Measurements from ENCODE around the gene MS4A18.
"Not testable (repeated sequence)": the region's sequence is repeated elsewhere in the genome, so short reads cannot be mapped to it uniquely, and the experiment has no call there.

The MS4A18 gene

GRCh38 chr11:60740573-60740972, 16.1 kb downstream of the MS4A18 start:
- no peak for DNase-seq

- no peak for DNase-seq
These were observed 16.9 kb downstream of the MS4A18 start for GRCh38 chr11:60741421-60741820.

GRCh38 chr11:60743058-60743457, 18.5 kb downstream of the MS4A18 start:
- DNase-seq, result no peak

GRCh38 chr11:60744114-60744513, 19.6 kb downstream of the MS4A18 start:
- DNase-seq, result no peak

GRCh38 chr11:60747359-60747873, 22.9 kb downstream of the MS4A18 start:
- DNase-seq, result no peak

GRCh38 chr11:60748225-60748624, 23.7 kb downstream of the MS4A18 start:
- DNase-seq, result no peak

- DNase-seq, result no peak
These were observed 24.3 kb downstream of the MS4A18 start for GRCh38 chr11:60748821-60749220.

GRCh38 chr11:60750911-60751310, 26.4 kb downstream of the MS4A18 start:
- DNase-seq, result no peak

- no peak for DNase-seq
These were observed 28.8 kb downstream of the MS4A18 start for GRCh38 chr11:60753309-60753708.

- no peak for DNase-seq
These were observed 30.4 kb downstream of the MS4A18 start for GRCh38 chr11:60754887-60755286.

GRCh38 chr11:60756307-60757032, 31.9 kb downstream of the MS4A18 start, which contains the start of gene MS4A15:
Gene MS4A15 (plus strand): TSS chr11:60756867. CDS start chr11:60763734, 6,867 bp downstream.
- DNase-seq, result no peak

- no peak for DNase-seq
These were observed 32.8 kb downstream of the MS4A18 start for GRCh38 chr11:60757231-60757800.

- not testable (repeated sequence) for DNase-seq
These were observed 34.2 kb downstream of the MS4A18 start for GRCh38 chr11:60758671-60759070.

- DNase-seq, result not testable (repeated sequence)
These were observed 35.1 kb downstream of the MS4A18 start for GRCh38 chr11:60759438-60760225.

GRCh38 chr11:60761436-60762190, 37.1 kb downstream of the MS4A18 start:
- no peak for DNase-seq

GRCh38 chr11:60762851-60763691, 38.6 kb downstream of the MS4A18 start:
- peak; percentile 36 for DNase-seq

GRCh38 chr11:60763692-60764369, 39.3 kb downstream of the MS4A18 start:
- DNase-seq, result no peak

GRCh38 chr11:60764879-60765278, 40.4 kb downstream of the MS4A18 start:
- DNase-seq, result no peak

- no peak for DNase-seq
These were observed 40.8 kb downstream of the MS4A18 start for GRCh38 chr11:60765355-60765754.

- no peak for DNase-seq
These were observed 42.0 kb downstream of the MS4A18 start for GRCh38 chr11:60766547-60766946.

- no peak for DNase-seq
These were observed 42.9 kb downstream of the MS4A18 start for GRCh38 chr11:60767388-60767811.
